H7 (cell line): ENCODE results near the gene DGKD. TPM values are rescaled to one million over a fixed set of nuclear protein-coding genes. Genes with fewer than 3 reads are reported as not detected.
A peak's percentile ranks its signal among the peaks of the same experiment; 100 is the strongest.

Experiments used
- DNase-seq: peaks from one replicate; pipeline ENCODE4 v3.0.0; 2012
- H3K27me3 ChIP-seq: 2 replicates; pipeline ENCODE4 v1.6.0; 2011; ENCODE audit warnings: mild to moderate bottlenecking, low read length; ENCODE audit not compliant: control insufficient read depth, insufficient read depth
- H3K36me3 ChIP-seq: replicated peaks from 2 replicates; pipeline ENCODE4 v1.5.1; 2011; ENCODE audit warnings: low read length; ENCODE audit not compliant: control insufficient read depth, insufficient read depth
- H3K4me3 ChIP-seq: 2 replicates; pipeline ENCODE4 v1.5.1; 2011; ENCODE audit warnings: low read depth, mild to moderate bottlenecking, control low read depth, low read length, moderate library complexity; ENCODE audit not compliant: insufficient read depth
- total RNA-seq: library from RNA; depleted of rRNA; stranded (reverse); fragments of >200 nt; shearing (Covaris generic); gene quantifications from 2 replicates; pipeline ENCODE4 v1.2.3, GENCODE V29; 2014

Gene DGKD
- total RNA-seq, 1 experiment from 2014 or later: 10.3 TPM

GRCh38 chr2:233413559-233414272, 59.4 kb downstream of the DGKD start:
- Histone ChIP-seq H3K4me3 (no peak overlapping the region), H3K36me3 (no peaks in the 10 kb centered on the region), H3K27me3 (no peaks in the 10 kb centered on the region)
- no peak for DNase-seq

GRCh38 chr2:233414273-233414654, 60.0 kb downstream of the DGKD start:
- H3K36me3 ChIP-seq: no peaks in the 10 kb centered on the region
- no peak overlapping the region for H3K4me3 ChIP-seq
- H3K27me3 ChIP-seq: no peaks in the 10 kb centered on the region
- DNase-seq: no peak

- no peaks in the 10 kb centered on the region for H3K27me3 ChIP-seq
- H3K36me3 ChIP-seq: no peaks in the 10 kb centered on the region
- DNase-seq: no peak
- no peak overlapping the region for H3K4me3 ChIP-seq
These were observed 60.7 kb downstream of the DGKD start for GRCh38 chr2:233414777-233415570.

GRCh38 chr2:233416199-233416598, 61.9 kb downstream of the DGKD start:
- H3K27me3 ChIP-seq: no peaks in the 10 kb centered on the region
- no peaks in the 10 kb centered on the region for H3K36me3 ChIP-seq
- DNase-seq: no peak
- H3K4me3 ChIP-seq: no peak overlapping the region

- no peaks in the 10 kb centered on the region for H3K36me3 ChIP-seq
- no peak for DNase-seq
- no peaks in the 10 kb centered on the region for H3K27me3 ChIP-seq
- H3K4me3 ChIP-seq: no peak overlapping the region
These were observed 62.4 kb downstream of the DGKD start for GRCh38 chr2:233416706-233417105.

- no peaks in the 10 kb centered on the region for H3K36me3 ChIP-seq
- no peak overlapping the region for H3K4me3 ChIP-seq
- DNase-seq: no peak
- H3K27me3 ChIP-seq: no peaks in the 10 kb centered on the region
These were observed 63.0 kb downstream of the DGKD start for GRCh38 chr2:233417282-233417681.

GRCh38 chr2:233418052-233418760, 63.9 kb downstream of the DGKD start:
- no peak for DNase-seq
- H3K4me3 ChIP-seq: no peak overlapping the region
- no peaks in the 10 kb centered on the region for H3K36me3 ChIP-seq
- no peaks in the 10 kb centered on the region for H3K27me3 ChIP-seq

- H3K36me3 ChIP-seq: no peaks in the 10 kb centered on the region
- H3K27me3 ChIP-seq: no peaks in the 10 kb centered on the region
- DNase-seq: no peak
- no peak overlapping the region for H3K4me3 ChIP-seq
These were observed 64.7 kb downstream of the DGKD start for GRCh38 chr2:233418761-233419546.

GRCh38 chr2:233419602-233420391, 65.5 kb downstream of the DGKD start:
- H3K36me3 ChIP-seq: no peaks in the 10 kb centered on the region
- H3K27me3 ChIP-seq: no peaks in the 10 kb centered on the region
- no peak overlapping the region for H3K4me3 ChIP-seq
- DNase-seq: peak; percentile 81

GRCh38 chr2:233421091-233421816, 67.0 kb downstream of the DGKD start:
- no peaks in the 10 kb centered on the region for H3K27me3 ChIP-seq
- no peak overlapping the region for H3K4me3 ChIP-seq
- no peak for DNase-seq
- H3K36me3 ChIP-seq: no peaks in the 10 kb centered on the region

GRCh38 chr2:233422050-233422639, 67.9 kb downstream of the DGKD start:
- Histone ChIP-seq H3K36me3 (no peaks in the 10 kb centered on the region), H3K4me3 (no peak overlapping the region), H3K27me3 (no peaks in the 10 kb centered on the region)
- no peak for DNase-seq

- Histone ChIP-seq H3K4me3 (no peak overlapping the region), H3K27me3 (no peaks in the 10 kb centered on the region), H3K36me3 (no peaks in the 10 kb centered on the region)
- DNase-seq: peak; percentile 36
These were observed 68.6 kb downstream of the DGKD start for GRCh38 chr2:233422649-233423551.
